GM12891 (cell line): ENCODE data around the gene WDR48.

Experiments used
- POLR2A ChIP-seq: IDR thresholded peaks from 2 replicates; pipeline ENCODE4 v1.6.1; 2011; ENCODE audit warnings: low read depth, low read length, control low read depth
- POLR2AphosphoS5 ChIP-seq: IDR thresholded peaks from 2 replicates; pipeline ENCODE4 v1.6.1; 2011; ENCODE audit warnings: low read depth, low read length, control low read depth
- POU2F2 ChIP-seq: IDR thresholded peaks from 2 replicates; pipeline ENCODE4 v1.6.1; 2011; ENCODE audit warnings: low read depth, mild to moderate bottlenecking, control low read depth, low read length, moderate library complexity
- SPI1 ChIP-seq: IDR thresholded peaks from 2 replicates; pipeline ENCODE4 v1.6.1; 2011; ENCODE audit warnings: low read depth, low read length, control low read depth
- TAF1 ChIP-seq: IDR thresholded peaks from 2 replicates; pipeline ENCODE4 v1.6.1; 2011; ENCODE audit warnings: low read depth, low read length, control low read depth

DNA sequence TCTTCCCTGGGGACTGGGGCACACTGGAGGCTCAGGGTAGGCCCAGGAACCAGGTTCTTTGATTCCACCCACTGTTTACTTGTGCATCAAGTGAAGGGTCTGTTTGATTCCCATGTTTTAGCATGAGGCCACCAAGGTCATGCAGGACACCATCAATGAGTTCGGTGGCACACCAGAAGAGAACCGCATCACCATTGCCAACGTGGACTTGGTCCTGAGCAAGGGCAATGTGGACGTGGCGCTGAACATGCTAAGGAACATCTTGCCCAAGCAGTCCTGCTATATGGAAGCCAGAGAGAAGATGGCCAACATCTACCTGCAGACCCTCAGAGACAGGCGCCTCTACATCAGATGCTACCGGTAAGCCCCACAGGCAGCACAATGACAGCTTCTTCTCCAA lies 77.1 kb downstream of the WDR48 start:
- TF ChIP-seq POLR2AphosphoS5 (no peak), POLR2A (no peak), TAF1 (no peak), SPI1 (no peak), POU2F2 (no peak)
